Endothelial cell of umbilical vein (primary cell): Measurements from ENCODE around the gene RAD51C. TPM values are rescaled to one million over a fixed set of nuclear protein-coding genes. Genes with fewer than 3 reads are reported as not detected.
"Not testable (repeated sequence)": the region's sequence is repeated elsewhere in the genome, so short reads cannot be mapped to it uniquely, and the experiment has no call there.

ENCODE experiments used
- BruUV-seq: library from RNA; stranded (reverse); fragments of 400-500 nt; replicated peaks from 2 replicates; lab custom pipeline; 2021; lab: Mats Ljungman, UMichigan
- CTCF ChIA-PET: fragments of 300-600, 350-600 bp; sonication (Branson Sonifier 250); formaldehyde crosslinking; loops from one replicate; lab custom pipeline; 2021; ENCODE audit warnings: antibody characterized with exemption, inconsistent platforms; lab: Charles Lee
- POLR2A ChIA-PET: fragments of 300-600, 350-600 bp; sonication (Branson Sonifier 250); formaldehyde crosslinking; loops from one replicate; lab custom pipeline; 2021; ENCODE audit warnings: antibody characterized with exemption, inconsistent platforms; lab: Charles Lee
- DNase-seq: peaks from one replicate; pipeline ENCODE4 v3.0.0-alpha.2; 2011; ENCODE audit warnings: low read depth, low spot score
- FAIRE-seq: peaks from 2 replicates; lab custom pipeline; 2011; peaks lifted over from hg19 to GRCh38; lab: Jason Lieb, UNC
- H2AFZ ChIP-seq: 2 replicates; pipeline ENCODE4 v1.6.0; 2012; ENCODE audit warnings: low read depth, low read length, control low read depth, inconsistent platforms
- H3K27ac ChIP-seq: 2 replicates; pipeline ENCODE4 v1.5.1; 2011; ENCODE audit warnings: low read depth, mild to moderate bottlenecking, control low read depth, low read length, moderate library complexity; ENCODE audit not compliant: insufficient read depth
- H3K27me3 ChIP-seq, 2 experiments: 2 replicates each; pipeline versions ENCODE4 v1.6.0 to v1.6.1; 2011; ENCODE audit warnings: low read length in 2 of 2, mixed read lengths in 1 of 2; ENCODE audit not compliant: control insufficient read depth in 2 of 2, insufficient read depth in 2 of 2
- H3K36me3 ChIP-seq, 2 experiments: 2 replicates in 1 of 2; 3 replicates in 1 of 2; pipeline ENCODE4 v1.5.1; 2011; ENCODE audit warnings: low read length in 2 of 2, mild to moderate bottlenecking in 1 of 2, moderate library complexity in 1 of 2; ENCODE audit not compliant: control insufficient read depth in 2 of 2, insufficient read depth in 2 of 2; ENCODE audit errors: extremely low read depth in 1 of 2
- H3K4me1 ChIP-seq: 3 replicates; pipeline ENCODE4 v1.5.1; 2011; ENCODE audit warnings: mild to moderate bottlenecking, low read length; ENCODE audit not compliant: control insufficient read depth, insufficient read depth; ENCODE audit errors: extremely low read depth
- H3K4me2 ChIP-seq: 2 replicates; pipeline ENCODE4 v1.6.1; 2011; ENCODE audit warnings: low read length, control low read depth, mixed read lengths; ENCODE audit not compliant: insufficient read depth
- H3K4me3 ChIP-seq, 3 experiments: fragments of 200-600 bp in 1 of 3; sonication (generic), shearing (Covaris generic) in 1 of 3; replicated peaks in 1 of 3; 2 replicates each; pipeline ENCODE4 v1.5.1; 2011 to 2016; ENCODE audit warnings: control low read depth in 3 of 3, low read length in 3 of 3, mild to moderate bottlenecking in 2 of 3, inconsistent platforms in 1 of 3, low read depth in 1 of 3, moderate library complexity in 1 of 3; ENCODE audit not compliant: insufficient read depth in 1 of 3
- H3K79me2 ChIP-seq: 2 replicates; pipeline ENCODE4 v1.6.0; 2012; ENCODE audit warnings: low read length, inconsistent platforms; ENCODE audit not compliant: control insufficient read depth, insufficient read depth
- H3K9ac ChIP-seq: replicated peaks from 2 replicates; pipeline ENCODE3; 2011; ENCODE audit warnings: low read length, control low read depth; ENCODE audit not compliant: insufficient read depth; ENCODE audit errors: extremely low read depth
- H3K9me1 ChIP-seq: replicated peaks from 3 replicates; pipeline ENCODE4 v1.6.0; 2011; ENCODE audit warnings: mild to moderate bottlenecking, low read length; ENCODE audit not compliant: control insufficient read depth, insufficient read depth; ENCODE audit errors: extremely low read depth
- H3K9me3 ChIP-seq: replicated peaks from 2 replicates; pipeline ENCODE4 v1.5.1; 2012; ENCODE audit warnings: low read length, inconsistent platforms; ENCODE audit not compliant: control insufficient read depth, insufficient read depth
- H4K20me1 ChIP-seq: replicated peaks from 2 replicates; pipeline ENCODE3; 2011; ENCODE audit warnings: mild to moderate bottlenecking, low read length; ENCODE audit not compliant: control insufficient read depth, insufficient read depth; ENCODE audit errors: extremely low read depth
- EZH2 ChIP-seq: IDR thresholded peaks from 2 replicates; pipeline ENCODE4 v1.6.1; 2012; ENCODE audit warnings: borderline replicate concordance, low read depth, mild to moderate bottlenecking, moderate library complexity, low read length, inconsistent platforms; ENCODE audit not compliant: severe bottlenecking
- FOS ChIP-seq: IDR thresholded peaks from 2 replicates; pipeline ENCODE4 v1.6.1; 2011; ENCODE audit warnings: mild to moderate bottlenecking, low read length, moderate library complexity, borderline replicate concordance; ENCODE audit not compliant: insufficient read depth
- JUN ChIP-seq: IDR thresholded peaks from 2 replicates; pipeline ENCODE4 v1.6.1; 2011; ENCODE audit warnings: borderline replicate concordance, low read depth; ENCODE audit not compliant: insufficient read length, insufficient read depth
- MAX ChIP-seq: IDR thresholded peaks from 2 replicates; pipeline ENCODE4 v1.6.1; 2011; ENCODE audit not compliant: insufficient read depth, insufficient read length
- MYC ChIP-seq: IDR thresholded peaks from one replicate; pipeline ENCODE4 v1.6.1; 2011; ENCODE audit warnings: mild to moderate bottlenecking, low read depth, low read length
- POLR2A ChIP-seq: IDR thresholded peaks from 2 replicates; pipeline ENCODE4 v1.6.1; 2012; ENCODE audit warnings: low read depth, mild to moderate bottlenecking, control low read depth, low read length
- POLR2AphosphoS5 ChIP-seq: IDR thresholded peaks from 2 replicates; pipeline ENCODE4 v1.6.1; 2012; ENCODE audit warnings: low read depth, mild to moderate bottlenecking, control low read depth, low read length, moderate library complexity; ENCODE audit not compliant: insufficient read depth
- dilution Hi-C: fragments of 300-500 bp; cut with MboI; formaldehyde crosslinking; loops from one replicate; pipeline ENCODE4 v1.15.0; 2019; ENCODE audit warnings: low sequenced_read_pairs; ENCODE audit not compliant: extremely low pct_ligation_motif_present
- intact Hi-C: fragments of 100-400 bp; cut with micrococcal nuclease; formaldehyde crosslinking; loops from one replicate; pipeline ENCODE4 v1.10.0; 2022
- polyA plus RNA-seq, 4 experiments: library from polyadenylated mRNA; depleted of rRNA in 3 of 4; stranded (reverse) in 3 of 4; unstranded in 1 of 4; fragments of >200 nt; gene quantifications; 2 replicates each; pipeline versions ENCODE4 v1.2.1 to v1.2.3, GENCODE V29; 2011 to 2012; ENCODE audit warnings: missing spikeins in 1 of 4
- total RNA-seq: library from RNA; stranded (reverse); gene quantifications from 2 replicates; pipeline ENCODE4 v1.2.3, GENCODE V29; 2021

The RAD51C gene
- total and polyA plus RNA-seq, 2 donors (not counting 3 experiments of a cell fraction or from before 2014, with no cell fraction given): 24.8 to 38.9 TPM

GRCh38 chr17:58648236-58648635 lies 44.2 kb upstream of the RAD51C start:
- H3K9ac ChIP-seq: no peak overlapping the region
- BruUV-seq: no TSS peak
- no peaks in the 10 kb centered on the region for H3K79me2 ChIP-seq
- intact Hi-C loops: no loop called here
- no peak overlapping the region for H3K4me2 ChIP-seq
- no peak overlapping the region for H2AFZ ChIP-seq
- POLR2A ChIA-PET: interaction anchor here (2.7 kb wide), 1 partner anchor 17 kb away, joined by 19 read pairs; no protein-coding TSS in a partner anchor
- CTCF ChIA-PET: no interaction called here
- no peak overlapping the region for H3K4me3 ChIP-seq
- no peaks in the 10 kb centered on the region for H3K9me3 ChIP-seq
- H3K36me3 ChIP-seq: no peaks in the 10 kb centered on the region
- TF ChIP-seq MYC (no peak), FOS (no peak), POLR2A (no peak), EZH2 (no peak), JUN (no peak), MAX (no peak), POLR2AphosphoS5 (no peak)
- dilution Hi-C loops: no loop called here
- no peak overlapping the region for H3K27ac ChIP-seq
- H3K27me3 ChIP-seq: peaks cover 2 to 5% of the 10 kb centered on the region in 2 experiments
- H4K20me1 ChIP-seq: no peaks in the 10 kb centered on the region
- FAIRE-seq (no peak), DNase-seq (no peak)
- peaks cover 2% of the 10 kb centered on the region for H3K4me1 ChIP-seq
- no peaks in the 10 kb centered on the region for H3K9me1 ChIP-seq

- H3K27me3 ChIP-seq, H3K36me3 ChIP-seq, H3K79me2 ChIP-seq, FAIRE-seq, H3K9ac ChIP-seq, BruUV-seq, H3K4me3 ChIP-seq, H3K4me1 ChIP-seq, H4K20me1 ChIP-seq, H3K9me1 ChIP-seq, H2AFZ ChIP-seq, DNase-seq, H3K4me2 ChIP-seq, dilution Hi-C loops, H3K9me3 ChIP-seq, H3K27ac ChIP-seq: not testable (repeated sequence)
- ChIA-PET CTCF (interaction anchor here (1.1 to 1.2 kb wide), 3 partner anchors 53 to 139 kb away, joined by 3 to 4 read pairs (median 4); no protein-coding TSS in a partner anchor), POLR2A (interaction anchor here (0.7 to 6.2 kb wide), 11 partner anchors 15 to 497 kb away, joined by 3 to 105 read pairs (median 5); partner anchors contain the start of genes PRR11 and RAD51C)
- intact Hi-C loops: loop anchor here (2.0 kb wide), 2 partner anchors 35 to 45 kb away; partner anchors contain the start of genes RAD51C and TEX14
Measured at GRCh38 chr17:58657962-58658803, 34.2 kb upstream of the RAD51C start.
